GM19452 (cell line): ENCODE data around the gene RRP36.
"Not testable (repeated sequence)": the region's sequence is repeated elsewhere in the genome, so short reads cannot be mapped to it uniquely, and the experiment has no call there.

Experiments used
- ATAC-seq: cut with Tn5 transposase; IDR thresholded peaks from one replicate; pipeline ENCODE4 v1.9.1; 2021; ENCODE audit not compliant: unreplicated experiment

The RRP36 gene

DNA sequence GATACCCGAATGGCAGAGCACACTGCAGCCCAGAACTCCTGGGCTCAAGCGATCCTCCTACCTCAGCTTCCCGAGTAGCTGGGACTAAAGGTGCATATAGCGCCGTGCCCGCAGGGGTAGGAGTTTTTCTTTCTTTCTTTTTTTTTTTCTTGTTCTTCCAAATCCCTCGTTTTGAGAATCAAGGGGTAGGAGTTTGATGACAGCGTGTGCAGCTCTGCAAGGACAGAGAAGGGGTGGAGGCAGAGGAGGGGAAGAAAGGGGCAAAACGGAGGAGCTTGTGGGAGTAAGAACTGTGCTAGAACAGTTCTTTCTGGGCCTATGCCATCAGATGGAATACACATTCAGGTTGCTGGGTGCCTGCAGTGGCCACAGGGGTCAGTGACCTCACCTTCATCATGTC lies 15.3 kb downstream of the RRP36 start:
- ATAC-seq = no peak

- no peak for ATAC-seq
These were observed 15.8 kb downstream of the RRP36 start for GRCh38 chr6:43037197-43037596.

DNA sequence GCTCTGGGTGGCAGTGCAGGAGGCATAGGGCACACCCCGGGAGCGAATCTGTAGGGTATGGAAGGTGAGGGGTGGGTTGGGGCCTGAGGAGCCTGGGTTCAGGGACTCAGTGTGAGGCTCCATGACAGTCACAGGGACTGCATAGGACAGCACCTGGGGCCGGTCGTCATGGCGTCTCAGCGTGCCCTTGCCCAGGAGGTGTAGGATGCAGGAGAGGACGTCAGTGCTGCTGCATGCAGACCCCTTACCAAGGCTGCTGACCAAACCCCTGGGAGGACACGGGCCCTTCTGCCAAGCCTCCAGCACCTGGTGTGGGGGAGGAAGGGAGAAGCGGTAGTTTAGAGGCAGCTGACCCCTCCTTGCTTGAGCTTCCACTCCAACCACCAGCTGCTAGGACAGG lies 16.3 kb downstream of the RRP36 start:
- ATAC-seq = no peak

GRCh38 chr6:43038727-43039126 lies 17.3 kb downstream of the RRP36 start:
- ATAC-seq = no peak

DNA sequence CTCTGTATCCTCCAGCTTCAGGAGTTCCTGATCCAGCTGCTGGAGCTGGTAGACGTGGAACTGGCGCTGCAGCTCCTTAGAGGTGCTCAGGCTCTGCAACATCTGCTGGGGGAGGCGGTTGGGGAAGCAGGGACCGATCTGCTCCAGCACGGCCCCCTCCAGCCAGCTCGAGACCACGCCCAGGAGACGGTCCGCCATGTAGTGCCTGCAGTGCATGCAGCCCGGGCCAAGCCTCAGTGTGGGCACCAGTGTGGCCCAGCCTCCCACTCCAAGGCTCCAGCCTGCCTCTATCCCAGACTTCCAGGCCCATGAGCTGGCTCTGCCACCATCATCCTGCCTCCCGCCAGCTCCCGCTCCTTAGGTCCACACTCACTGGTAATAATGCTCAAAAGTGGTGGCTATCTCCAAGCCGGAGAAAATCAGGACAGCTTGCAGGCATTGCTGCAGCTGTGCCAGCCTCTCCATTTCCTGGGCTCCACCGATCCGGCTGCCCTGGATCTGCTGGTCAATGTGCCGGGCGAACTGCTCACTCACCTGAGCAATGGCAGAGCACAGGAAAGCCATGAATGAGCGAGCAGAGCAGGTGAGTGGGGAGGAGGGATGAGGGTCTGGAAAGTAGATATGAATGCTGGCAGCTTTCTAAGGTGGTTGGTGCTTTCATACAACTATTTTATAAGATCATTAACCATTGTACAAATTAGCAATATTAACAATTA lies 19.3 kb downstream of the RRP36 start:
- no peak for ATAC-seq

DNA sequence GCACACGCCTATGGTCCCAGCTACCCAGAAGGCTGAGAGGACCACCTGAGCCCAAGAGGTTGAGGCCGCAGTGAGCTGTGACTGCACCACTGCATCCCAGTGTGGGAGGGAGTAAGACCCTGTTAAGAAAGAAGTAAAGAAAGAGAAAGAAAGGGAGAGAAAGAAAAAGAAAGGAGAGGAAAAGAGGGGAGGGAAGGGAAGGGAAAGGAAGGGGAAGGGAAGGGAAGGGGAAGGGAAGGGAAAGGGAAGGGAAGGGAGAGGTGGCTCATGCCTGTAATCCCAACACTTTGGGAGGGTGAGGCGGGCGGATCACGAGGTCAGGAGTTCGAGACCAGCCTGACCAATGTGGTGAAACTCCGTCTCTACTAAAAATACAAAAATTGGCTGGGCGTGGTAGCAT lies 20.1 kb downstream of the RRP36 start:
- ATAC-seq = not testable (repeated sequence)

GRCh38 chr6:43043310-43043709 lies 21.9 kb downstream of the RRP36 start:
- no peak for ATAC-seq

GRCh38 chr6:43045371-43045930 lies 24.0 kb downstream of the RRP36 start:
- ATAC-seq = no peak

- no peak for ATAC-seq
These were observed 26.6 kb downstream of the RRP36 start for GRCh38 chr6:43047998-43048397.

DNA sequence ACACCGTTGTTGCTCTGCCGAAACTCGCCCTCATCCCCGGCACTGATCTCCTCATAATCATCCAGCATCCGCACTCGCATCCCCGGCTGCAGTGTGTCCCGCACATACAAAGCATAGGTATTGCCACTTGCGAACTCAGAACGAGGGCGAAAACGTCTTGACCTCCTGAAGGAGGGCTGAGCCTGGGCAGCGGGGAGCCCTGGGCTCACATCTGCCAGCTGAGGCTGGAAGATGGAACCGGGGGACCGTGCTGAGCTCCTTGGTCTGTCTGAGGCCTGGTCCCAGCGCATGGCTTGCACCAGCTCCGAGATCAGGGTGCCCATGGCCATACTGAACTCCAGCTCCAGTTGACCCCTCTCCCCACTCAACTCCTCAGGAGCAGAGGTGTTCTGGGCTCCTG lies 29.6 kb downstream of the RRP36 start:
- no peak for ATAC-seq

DNA sequence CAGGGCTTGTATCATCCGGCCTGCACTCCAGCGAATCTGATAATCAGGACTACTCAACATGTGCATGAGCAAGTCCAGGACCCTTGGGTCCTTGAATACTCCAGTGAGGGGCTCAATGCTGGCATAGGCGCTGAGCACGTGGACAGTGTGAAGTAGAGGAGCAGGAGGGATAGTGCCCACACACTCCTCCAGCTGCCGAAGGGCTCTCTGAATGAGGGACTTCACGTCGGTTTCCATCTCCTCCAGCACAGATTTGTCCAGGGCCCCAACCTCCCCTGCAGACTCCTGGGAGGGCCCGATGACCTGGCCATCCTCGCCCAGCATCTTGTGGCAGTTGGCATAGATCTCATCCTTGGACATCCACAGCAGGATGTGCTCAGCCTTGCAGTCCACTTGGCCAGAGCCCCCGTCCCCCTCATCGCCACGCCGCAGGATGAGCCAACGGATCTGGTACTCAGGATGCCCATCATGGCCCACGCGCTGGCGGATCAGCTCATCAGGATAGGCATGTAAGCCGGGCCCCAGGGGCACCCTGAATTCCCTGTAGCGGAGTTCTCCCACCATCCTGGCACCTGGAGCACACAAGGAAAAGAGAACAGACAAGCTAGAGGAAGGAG lies 30.9 kb downstream of the RRP36 start:
- no peak for ATAC-seq

DNA sequence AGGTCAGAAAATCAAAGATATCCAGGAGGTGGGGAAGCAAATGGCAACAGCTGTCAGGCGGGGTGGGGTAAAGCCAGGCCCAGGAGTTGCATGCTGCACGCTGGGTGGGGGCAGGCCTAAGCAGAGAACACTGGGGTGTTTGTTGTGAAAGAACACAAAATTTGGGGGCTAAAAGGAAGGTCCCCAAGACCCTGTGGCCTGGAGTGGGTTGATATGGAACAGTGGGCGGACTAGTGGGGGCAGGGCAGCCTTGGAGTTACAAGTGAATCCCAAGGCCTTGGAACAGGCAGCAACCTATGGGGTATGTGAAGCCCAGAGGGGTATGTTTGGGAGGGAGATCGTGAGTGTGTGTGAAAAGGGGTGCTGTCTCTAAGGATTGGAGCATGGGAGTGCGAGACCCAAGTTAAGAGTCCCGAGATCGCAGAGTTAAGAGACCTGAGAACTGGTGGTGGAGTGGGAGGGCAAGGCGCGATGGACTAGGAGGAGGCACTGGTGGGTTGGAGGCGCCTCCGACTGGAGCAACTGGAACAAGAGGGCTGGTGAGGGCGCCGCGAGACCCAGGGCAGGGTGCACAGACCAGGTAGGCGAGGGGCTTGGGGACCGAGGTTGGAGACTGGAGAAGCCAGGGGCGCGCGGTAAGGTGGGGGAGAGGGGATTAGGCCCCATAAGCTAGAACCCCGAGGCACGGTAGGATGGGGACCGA lies 31.6 kb downstream of the RRP36 start:
- no peak for ATAC-seq

GRCh38 chr6:43053545-43054205 lies 32.3 kb downstream of the RRP36 start, which contains the start of gene CUL7:
Gene CUL7, minus strand, starts transcription at chr6:43053851. Its CDS starts 1,063 bp downstream, at chr6:43052788.
- peak; percentile 92 for ATAC-seq

GRCh38 chr6:43054206-43054943 lies 33.0 kb downstream of the RRP36 start:
- ATAC-seq = no peak

- ATAC-seq = no peak
These were observed 34.5 kb downstream of the RRP36 start for GRCh38 chr6:43055966-43056365.

DNA sequence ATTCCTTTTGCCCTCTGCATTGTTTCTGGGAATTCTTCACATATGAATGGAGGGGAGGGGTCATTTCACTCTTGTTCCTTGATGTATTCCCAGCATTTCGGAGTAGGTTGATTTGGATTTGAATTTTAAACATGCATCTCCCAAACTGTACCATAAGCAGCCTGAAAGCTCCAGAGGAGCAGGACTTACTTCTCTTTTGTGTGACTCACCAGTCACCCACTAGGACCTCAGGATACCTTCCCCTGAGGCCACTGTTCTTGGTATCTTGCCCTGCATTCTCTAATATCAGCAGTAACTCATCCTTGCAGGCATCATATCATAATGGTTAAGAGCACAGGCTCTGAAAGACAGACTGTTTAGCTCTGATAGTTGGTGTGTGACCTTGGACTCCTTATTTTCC lies 37.1 kb downstream of the RRP36 start:
- ATAC-seq = no peak

GRCh38 chr6:43059168-43060033 lies 38.0 kb downstream of the RRP36 start, which contains the start of the genes KLC4 and MRPL2:
Gene KLC4, plus strand, starts transcription at chr6:43059631. Its CDS starts 1,705 bp downstream, at chr6:43061336.
Gene MRPL2, minus strand, starts transcription at chr6:43059434. Its CDS starts 53 bp downstream, at chr6:43059381.
- peak; percentile 86 for ATAC-seq

DNA sequence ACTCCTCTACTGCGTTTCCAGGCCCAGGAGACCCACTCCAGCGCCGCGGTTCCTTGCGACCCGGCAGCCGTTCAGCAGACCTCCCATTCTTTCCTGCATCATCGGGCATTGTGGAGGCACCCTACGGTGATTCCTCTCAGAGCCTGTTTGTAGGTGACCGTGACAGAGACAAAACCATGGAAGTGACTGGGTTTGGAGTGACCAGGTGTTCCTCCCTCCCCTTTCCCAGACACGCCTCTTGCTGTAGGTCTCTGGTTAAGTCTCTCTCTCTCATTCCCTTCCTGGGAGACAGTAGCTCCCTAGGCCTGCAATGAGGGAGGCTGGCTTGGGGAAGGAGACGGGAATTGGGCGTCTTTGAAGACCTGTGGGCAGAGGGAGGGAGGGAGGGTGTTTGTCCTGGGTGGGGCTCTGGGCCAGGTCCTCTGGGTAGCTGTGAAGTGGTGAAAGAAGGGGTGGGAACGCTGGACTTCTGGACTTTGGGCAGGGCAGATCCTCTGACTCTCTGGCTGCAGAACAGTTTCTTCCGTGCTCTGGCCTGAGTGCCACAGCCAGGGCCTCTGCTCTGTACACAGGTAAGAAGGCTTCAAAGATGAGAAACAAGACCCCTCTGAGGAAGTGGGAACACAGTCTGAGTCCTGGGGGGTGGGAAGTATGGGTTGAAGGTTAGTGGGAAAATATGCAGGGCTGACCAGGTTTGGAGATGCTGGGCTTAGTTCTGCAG lies 38.8 kb downstream of the RRP36 start:
- no peak for ATAC-seq
